ENCODE data around the gene WDR44. TPM values are rescaled to one million over a fixed set of nuclear protein-coding genes. Genes with fewer than 3 reads are reported as not detected.
A peak's percentile ranks its signal among the peaks of the same experiment; 100 is the strongest.

The WDR44 gene
- total RNA-seq, 1 donor, result 25.3 TPM

- TF ChIP-seq CTCF (IDR thresholded peaks at IDR 0.05; ENCODE audit: insufficient read depth, low read length), result no peak
- DNase-seq (ENCODE audit: low read depth), result no peak
- H3K4me3 ChIP-seq (ENCODE audit: low read depth, low read length), result no peak overlapping the region
Observed at GRCh38 chrX:118349188-118349587, 3.3 kb downstream of the WDR44 start.

- DNase-seq (ENCODE audit: low read depth), result peak; percentile 41
- no peak for TF ChIP-seq CTCF (IDR thresholded peaks at IDR 0.05; ENCODE audit: insufficient read depth, low read length)
- H3K4me3 ChIP-seq (ENCODE audit: low read depth, low read length), result peak overlapping the region; percentile 44
Observed at GRCh38 chrX:118350221-118350620, 4.3 kb downstream of the WDR44 start.

GRCh38 chrX:118350706-118351105, 4.8 kb downstream of the WDR44 start:
- H3K4me3 ChIP-seq (ENCODE audit: low read depth, low read length), result no peak overlapping the region
- DNase-seq (ENCODE audit: low read depth), result no peak
- TF ChIP-seq CTCF (IDR thresholded peaks at IDR 0.05; ENCODE audit: insufficient read depth, low read length), result no peak

- no peak for TF ChIP-seq CTCF (IDR thresholded peaks at IDR 0.05; ENCODE audit: insufficient read depth, low read length)
- no peak overlapping the region for H3K4me3 ChIP-seq (ENCODE audit: low read depth, low read length)
- DNase-seq (ENCODE audit: low read depth), result no peak
Observed at GRCh38 chrX:118352566-118352965, 6.7 kb downstream of the WDR44 start.

- TF ChIP-seq CTCF (IDR thresholded peaks at IDR 0.05; ENCODE audit: insufficient read depth, low read length), result no peak
- DNase-seq (ENCODE audit: low read depth), result peak; percentile 24
- no peak overlapping the region for H3K4me3 ChIP-seq (ENCODE audit: low read depth, low read length)
Observed at GRCh38 chrX:118353081-118353850, 7.4 kb downstream of the WDR44 start.

GRCh38 chrX:118355225-118355920, 9.5 kb downstream of the WDR44 start:
- DNase-seq (ENCODE audit: low read depth), result no peak
- no peak for TF ChIP-seq CTCF (IDR thresholded peaks at IDR 0.05; ENCODE audit: insufficient read depth, low read length)
- H3K4me3 ChIP-seq (ENCODE audit: low read depth, low read length), result no peak overlapping the region

All from fibroblast of the aortic adventitia (primary cell).